GM12875 (cell line): Measurements from ENCODE around the gene PCSK6.

Source experiments
- H3K4me3 ChIP-seq: one replicate; pipeline ENCODE4 v1.5.1; 2011; ENCODE audit warnings: low read depth, low read length, control low read depth
- CTCF ChIP-seq: IDR thresholded peaks from 2 replicates; pipeline ENCODE4 v1.5.1; 2011; ENCODE audit warnings: low read depth, mild to moderate bottlenecking, control low read depth, inconsistent platforms, low read length, moderate library complexity, borderline replicate concordance; ENCODE audit not compliant: insufficient read depth

PCSK6 gene

GRCh38 chr15:101255615-101256241, 233.8 kb downstream of the PCSK6 start:
- no peak for TF ChIP-seq CTCF
- H3K4me3 ChIP-seq, result no peak overlapping the region

- no peak overlapping the region for H3K4me3 ChIP-seq
- TF ChIP-seq CTCF, result no peak
Observed at GRCh38 chr15:101255051-101255395, 234.5 kb downstream of the PCSK6 start.

- H3K4me3 ChIP-seq, result no peak overlapping the region
- TF ChIP-seq CTCF, result no peak
Observed at GRCh38 chr15:101254157-101255050, 235.1 kb downstream of the PCSK6 start.
